PFSK-1 (cell line): ENCODE data around the gene ADD3.

Experiments
- FOXP2 ChIP-seq: optimal IDR thresholded peaks from 2 replicates; pipeline ENCODE3; 2011; ENCODE audit warnings: borderline replicate concordance, control low read depth, inconsistent platforms; ENCODE audit not compliant: insufficient read depth; ENCODE audit errors: extremely low read length, extremely low read depth
- POLR2AphosphoS5 ChIP-seq: IDR thresholded peaks from 2 replicates; pipeline ENCODE4 v1.6.1; 2012; ENCODE audit warnings: low read depth, mild to moderate bottlenecking, control low read depth, low read length, moderate library complexity
- REST ChIP-seq, 2 experiments: IDR thresholded peaks; 2 replicates each; pipeline versions ENCODE4 v1.6.1 to v1.8.0; 2011 to 2012; ENCODE audit warnings: low read depth in 2 of 2, low read length in 2 of 2, control low read depth in 1 of 2, inconsistent platforms in 1 of 2, mild to moderate bottlenecking in 1 of 2, moderate library complexity in 1 of 2; ENCODE audit not compliant: insufficient read depth in 1 of 2
- SIN3A ChIP-seq: IDR thresholded peaks from 2 replicates; pipeline ENCODE4 v1.6.1; 2012; ENCODE audit warnings: mild to moderate bottlenecking, low read length, moderate library complexity, borderline replicate concordance; ENCODE audit not compliant: insufficient read depth
- TAF1 ChIP-seq: IDR thresholded peaks from 2 replicates; pipeline ENCODE4 v1.6.1; 2012; ENCODE audit warnings: low read length, control low read depth, borderline replicate concordance; ENCODE audit not compliant: insufficient read depth

Gene ADD3

DNA sequence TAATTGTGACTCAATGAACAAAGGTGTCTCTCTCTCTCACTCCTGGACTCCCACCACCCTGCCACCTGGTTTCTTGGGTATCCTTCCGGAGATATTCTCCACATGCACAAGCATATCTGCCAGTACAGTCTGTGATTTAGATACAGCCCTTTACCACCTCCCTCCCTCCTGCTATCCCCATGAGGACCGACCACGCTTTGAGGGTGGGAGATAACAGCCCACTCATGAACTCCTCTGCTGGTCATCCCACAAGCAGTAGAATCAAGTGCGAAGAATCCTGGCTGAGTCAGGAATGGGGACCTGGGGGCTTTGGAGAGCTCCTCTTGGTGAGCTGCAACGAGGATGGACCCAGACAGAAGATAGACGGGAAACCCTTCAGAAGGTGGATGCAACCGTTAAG, 171.4 kb downstream of the ADD3 start:
- TF ChIP-seq FOXP2: no peak
- TF ChIP-seq REST (IDR thresholded peaks at IDR 0.05; ENCODE audit: insufficient read depth in 1 of 2, low read depth in 2 of 2, low read length in 2 of 2): no peak
- no peak for TF ChIP-seq TAF1
- no peak for TF ChIP-seq SIN3A
- TF ChIP-seq POLR2AphosphoS5: no peak

DNA sequence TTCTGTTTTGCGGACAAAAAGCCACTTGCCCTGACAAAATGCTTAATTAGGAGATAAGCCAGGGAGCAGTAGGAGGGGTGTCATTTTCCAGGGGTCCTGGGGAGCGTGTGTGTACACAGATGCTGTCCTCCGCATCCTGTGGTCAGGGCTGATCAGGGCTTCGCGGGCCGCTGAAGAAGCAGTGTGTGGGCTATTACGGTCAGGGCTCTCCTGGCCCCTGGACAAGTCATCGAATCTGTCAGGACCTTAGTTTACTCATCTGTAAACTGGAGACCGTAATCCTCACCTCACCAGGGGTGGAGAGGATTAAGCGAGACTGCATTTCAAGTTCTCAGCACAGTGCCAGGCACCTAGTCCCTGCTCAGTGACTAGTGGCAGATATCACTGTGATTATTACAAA, 173.7 kb downstream of the ADD3 start:
- TF ChIP-seq SIN3A (no peak), REST (IDR thresholded peaks at IDR 0.05; ENCODE audit: insufficient read depth in 1 of 2, low read depth in 2 of 2, low read length in 2 of 2) (no peak), POLR2AphosphoS5 (no peak), FOXP2 (no peak), TAF1 (no peak)

GRCh38 chr10:110181911-110182310, 174.1 kb downstream of the ADD3 start:
- TF ChIP-seq FOXP2 (no peak), POLR2AphosphoS5 (no peak)

GRCh38 chr10:110184398-110184797, 176.6 kb downstream of the ADD3 start:
- no peak for TF ChIP-seq POLR2AphosphoS5
- no peak for TF ChIP-seq REST (IDR thresholded peaks at IDR 0.05; ENCODE audit: insufficient read depth in 1 of 2, low read depth in 2 of 2, low read length in 2 of 2)
- no peak for TF ChIP-seq SIN3A
- TF ChIP-seq FOXP2: no peak
